ENCODE results near the gene PREX1.

DNA sequence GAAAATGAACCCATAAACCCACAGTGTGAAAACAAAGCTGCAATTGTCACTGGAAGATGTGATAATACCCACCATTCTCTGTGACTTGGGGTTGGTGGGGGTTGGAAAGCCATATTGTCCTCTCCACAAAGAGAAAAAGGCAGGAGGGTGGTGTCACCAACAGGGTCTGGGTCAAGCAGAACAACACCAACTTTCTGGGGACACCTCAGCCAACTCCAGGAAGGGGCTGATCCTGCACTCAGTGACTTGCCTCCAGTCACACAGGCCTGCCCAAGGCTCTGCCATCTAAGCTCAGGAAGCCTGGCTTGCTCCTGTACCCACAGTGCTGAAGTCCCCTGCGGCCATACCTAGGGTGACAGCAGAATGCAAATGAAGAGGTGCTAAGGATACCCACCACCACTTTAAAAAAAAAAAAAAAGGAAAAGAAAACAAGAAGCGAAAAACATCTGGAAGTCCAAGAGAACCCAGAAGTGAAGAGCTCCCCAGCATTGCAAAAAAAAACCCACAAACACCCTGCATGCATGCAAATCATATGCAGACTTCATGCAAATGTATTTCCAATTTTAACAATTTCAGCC, 110.6 kb downstream of the PREX1 start:
- TF ChIP-seq, protein P1, sequence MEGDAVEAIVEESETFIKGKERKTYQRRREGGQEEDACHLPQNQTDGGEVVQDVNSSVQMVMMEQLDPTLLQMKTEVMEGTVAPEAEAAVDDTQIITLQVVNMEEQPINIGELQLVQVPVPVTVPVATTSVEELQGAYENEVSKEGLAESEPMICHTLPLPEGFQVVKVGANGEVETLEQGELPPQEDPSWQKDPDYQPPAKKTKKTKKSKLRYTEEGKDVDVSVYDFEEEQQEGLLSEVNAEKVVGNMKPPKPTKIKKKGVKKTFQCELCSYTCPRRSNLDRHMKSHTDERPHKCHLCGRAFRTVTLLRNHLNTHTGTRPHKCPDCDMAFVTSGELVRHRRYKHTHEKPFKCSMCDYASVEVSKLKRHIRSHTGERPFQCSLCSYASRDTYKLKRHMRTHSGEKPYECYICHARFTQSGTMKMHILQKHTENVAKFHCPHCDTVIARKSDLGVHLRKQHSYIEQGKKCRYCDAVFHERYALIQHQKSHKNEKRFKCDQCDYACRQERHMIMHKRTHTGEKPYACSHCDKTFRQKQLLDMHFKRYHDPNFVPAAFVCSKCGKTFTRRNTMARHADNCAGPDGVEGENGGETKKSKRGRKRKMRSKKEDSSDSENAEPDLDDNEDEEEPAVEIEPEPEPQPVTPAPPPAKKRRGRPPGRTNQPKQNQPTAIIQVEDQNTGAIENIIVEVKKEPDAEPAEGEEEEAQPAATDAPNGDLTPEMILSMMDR (IDR thresholded peaks at IDR 0.05; ENCODE audit: insufficient read depth, low read length): no peak
- no peak for TF ChIP-seq POLR2AphosphoS5 (IDR thresholded peaks at IDR 0.05; ENCODE audit: low read depth)
- TF ChIP-seq, protein P2, sequence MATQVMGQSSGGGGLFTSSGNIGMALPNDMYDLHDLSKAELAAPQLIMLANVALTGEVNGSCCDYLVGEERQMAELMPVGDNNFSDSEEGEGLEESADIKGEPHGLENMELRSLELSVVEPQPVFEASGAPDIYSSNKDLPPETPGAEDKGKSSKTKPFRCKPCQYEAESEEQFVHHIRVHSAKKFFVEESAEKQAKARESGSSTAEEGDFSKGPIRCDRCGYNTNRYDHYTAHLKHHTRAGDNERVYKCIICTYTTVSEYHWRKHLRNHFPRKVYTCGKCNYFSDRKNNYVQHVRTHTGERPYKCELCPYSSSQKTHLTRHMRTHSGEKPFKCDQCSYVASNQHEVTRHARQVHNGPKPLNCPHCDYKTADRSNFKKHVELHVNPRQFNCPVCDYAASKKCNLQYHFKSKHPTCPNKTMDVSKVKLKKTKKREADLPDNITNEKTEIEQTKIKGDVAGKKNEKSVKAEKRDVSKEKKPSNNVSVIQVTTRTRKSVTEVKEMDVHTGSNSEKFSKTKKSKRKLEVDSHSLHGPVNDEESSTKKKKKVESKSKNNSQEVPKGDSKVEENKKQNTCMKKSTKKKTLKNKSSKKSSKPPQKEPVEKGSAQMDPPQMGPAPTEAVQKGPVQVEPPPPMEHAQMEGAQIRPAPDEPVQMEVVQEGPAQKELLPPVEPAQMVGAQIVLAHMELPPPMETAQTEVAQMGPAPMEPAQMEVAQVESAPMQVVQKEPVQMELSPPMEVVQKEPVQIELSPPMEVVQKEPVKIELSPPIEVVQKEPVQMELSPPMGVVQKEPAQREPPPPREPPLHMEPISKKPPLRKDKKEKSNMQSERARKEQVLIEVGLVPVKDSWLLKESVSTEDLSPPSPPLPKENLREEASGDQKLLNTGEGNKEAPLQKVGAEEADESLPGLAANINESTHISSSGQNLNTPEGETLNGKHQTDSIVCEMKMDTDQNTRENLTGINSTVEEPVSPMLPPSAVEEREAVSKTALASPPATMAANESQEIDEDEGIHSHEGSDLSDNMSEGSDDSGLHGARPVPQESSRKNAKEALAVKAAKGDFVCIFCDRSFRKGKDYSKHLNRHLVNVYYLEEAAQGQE (IDR thresholded peaks at IDR 0.05; ENCODE audit: insufficient replicate concordance, low read depth): no peak
- TF ChIP-seq GABPA (IDR thresholded peaks at IDR 0.05; ENCODE audit: low read depth): no peak

Data from HL-60 (cell line).